H1 (cell line): ENCODE results near the gene ANP32A. TPM values are rescaled to one million over a fixed set of nuclear protein-coding genes. Genes with fewer than 3 reads are reported as not detected.

Source experiments
- POLR2A ChIP-seq, 2 experiments: IDR thresholded peaks; 1 replicate in 1 of 2; 2 replicates in 1 of 2; pipeline ENCODE4 v1.6.1; 2011; ENCODE audit warnings: low read depth in 2 of 2, low read length in 2 of 2, mild to moderate bottlenecking in 2 of 2; ENCODE audit errors: control extremely low read depth in 1 of 2
- POLR2AphosphoS5 ChIP-seq: IDR thresholded peaks from 2 replicates; pipeline ENCODE4 v1.6.1; 2011; ENCODE audit warnings: low read depth, low read length
- SIN3A ChIP-seq, 2 experiments: IDR thresholded peaks in 1 of 2; conservative IDR thresholded peaks in 1 of 2; 2 replicates each; pipeline ENCODE4 v1.6.1; 2011 to 2012; ENCODE audit warnings: low read length in 2 of 2, improper control_type of control experiment in 1 of 2, low read depth in 1 of 2, mild to moderate bottlenecking in 1 of 2
- polyA plus RNA-seq, 7 experiments: library from polyadenylated mRNA; depleted of rRNA in 3 of 7; stranded (reverse) in 5 of 7; unstranded in 2 of 7; fragments of >200 nt in 5 of 7; fragments of 200-250 nt in 2 of 7; gene quantifications; 1 replicate in 5 of 7; 2 replicates in 1 of 7; 4 replicates in 1 of 7; pipeline versions ENCODE4 v1.2.1 to v1.2.3, GENCODE V29; 2011 to 2013; ENCODE audit warnings: missing spikeins in 2 of 7, mixed read lengths in 2 of 7
- total RNA-seq: library from RNA; stranded (reverse); fragmentation: NEBNext Ultra II Directional; extraction: Animal tissue kit (Norgen Biotek cat#: 25700); gene quantifications from 2 replicates; pipeline ENCODE4 v1.2.1, GENCODE V29; 2021

ANP32A gene
- total and polyA plus RNA-seq, 2 of the 8 experiments (the other 6 are each of a cell fraction or from before 2014, with no cell fraction given) = 70.8 to 295 TPM

DNA sequence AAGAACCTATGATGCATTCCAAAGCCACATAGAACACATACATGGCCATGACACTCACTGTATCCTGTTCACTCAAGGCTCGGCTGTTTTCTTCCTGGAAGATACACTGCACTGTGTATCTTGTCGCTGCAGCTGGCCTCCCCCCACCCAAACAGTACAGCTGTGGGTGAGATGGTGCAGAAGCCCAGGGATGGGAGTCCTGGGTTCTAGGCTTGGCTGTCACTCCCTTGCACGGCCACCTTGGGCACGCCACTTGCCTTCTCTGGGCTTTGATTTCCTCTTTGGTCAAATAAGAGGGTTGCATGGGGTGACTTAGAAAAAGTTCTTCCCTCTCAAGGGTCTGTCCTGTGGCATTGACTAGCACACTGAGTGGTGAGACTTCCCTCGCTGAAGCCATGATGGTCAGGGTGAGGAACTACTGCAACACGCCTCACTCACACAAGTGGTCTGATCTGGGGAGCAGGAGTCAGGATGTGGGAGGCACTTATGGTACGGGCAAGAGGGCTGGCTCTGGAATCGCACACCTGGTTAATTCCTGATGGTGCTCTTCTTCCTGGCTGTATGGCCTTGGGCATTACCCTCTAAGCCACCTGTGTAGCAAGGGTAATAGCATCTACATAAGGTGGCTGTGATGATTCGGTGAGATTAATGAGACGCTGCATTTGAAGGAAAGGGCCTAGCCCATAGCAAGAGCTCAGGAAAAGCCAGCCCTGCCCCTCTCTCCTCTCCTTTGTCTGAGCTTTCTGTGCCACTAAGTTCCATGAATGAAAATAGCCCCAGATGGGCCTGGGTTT is 44.0 kb downstream of the ANP32A start (continued):
- no peak for TF ChIP-seq SIN3A (conservative IDR thresholded peaks at IDR 0.05 in 1 of 2, IDR thresholded peaks at IDR 0.05 in 1 of 2; ENCODE audit: low read depth in 1 of 2, low read length in 2 of 2)
- TF ChIP-seq POLR2AphosphoS5 = peak; percentile 51; the same call in 1 of the 2 replicates
- TF ChIP-seq POLR2A (IDR thresholded peaks at IDR 0.05; ENCODE audit: control extremely low read depth in 1 of 2, low read depth in 2 of 2, low read length in 2 of 2) = peak; percentile 12 to 16; a peak in 2 of 3 replicates
